GM23338 (cell line): Measurements from ENCODE around the gene ACSF2. TPM values are rescaled to one million over a fixed set of nuclear protein-coding genes. Genes with fewer than 3 reads are reported as not detected.

ENCODE experiments used
- ATAC-seq: fragments of 200-7000 bp; cut with Tn5 transposase; 3 replicates; pipeline ENCODE4 v1.9.1; 2020
- DNase-seq: peaks from one replicate; pipeline ENCODE4 v3.0.0-alpha.2; 2015; ENCODE audit warnings: low spot score
- H2AFZ ChIP-seq: fragments of 200-600 bp; sonication (generic); 2 replicates; pipeline ENCODE4 v1.8.0; 2016; ENCODE audit warnings: antibody characterized with exemption, mild to moderate bottlenecking, moderate library complexity
- H3F3A ChIP-seq: fragments of 200-600 bp; sonication (generic); replicated peaks from 2 replicates; pipeline ENCODE4 v1.8.0; 2017; ENCODE audit warnings: antibody characterized with exemption, mixed run types, low read depth
- H3K27ac ChIP-seq: fragments of 200-600 bp; sonication (generic); 2 replicates; pipeline ENCODE4 v1.6.1; 2016; ENCODE audit warnings: low read depth
- H3K27me3 ChIP-seq: fragments of 200-600 bp; sonication (generic); 2 replicates; pipeline ENCODE4 v1.8.0; 2016; ENCODE audit warnings: mild to moderate bottlenecking, mixed run types, moderate library complexity; ENCODE audit not compliant: insufficient read depth
- H3K36me3 ChIP-seq: fragments of 200-600 bp; sonication (generic); 2 replicates; pipeline ENCODE4 v1.8.0; 2016; ENCODE audit warnings: mild to moderate bottlenecking; ENCODE audit not compliant: insufficient read depth
- H3K4me1 ChIP-seq: fragments of 200-600 bp; sonication (generic); 2 replicates; pipeline ENCODE4 v1.8.0; 2016; ENCODE audit warnings: mild to moderate bottlenecking, moderate library complexity; ENCODE audit not compliant: insufficient read depth
- H3K4me2 ChIP-seq: fragments of 200-600 bp; sonication (generic); 2 replicates; pipeline ENCODE4 v1.7.1; 2017; ENCODE audit warnings: mixed run types
- H3K4me3 ChIP-seq: fragments of 200-600 bp; sonication (generic); 2 replicates; pipeline ENCODE4 v1.6.1; 2016; ENCODE audit warnings: mixed run types
- H3K79me2 ChIP-seq: fragments of 200-600 bp; sonication (generic); replicated peaks from 2 replicates; pipeline ENCODE4 v1.8.0; 2017; ENCODE audit warnings: mild to moderate bottlenecking; ENCODE audit not compliant: insufficient read depth
- H3K9me2 ChIP-seq: fragments of 200-600 bp; sonication (generic); 2 replicates; pipeline ENCODE4 v1.8.0; 2017; ENCODE audit not compliant: insufficient read depth
- H4K20me1 ChIP-seq: fragments of 200-600 bp; sonication (generic); replicated peaks from 2 replicates; pipeline ENCODE4 v1.8.0; 2017; ENCODE audit warnings: mild to moderate bottlenecking; ENCODE audit not compliant: insufficient read depth
- H3K27ac Mint-ChIP-seq: 2 replicates; pipeline ENCODE4 v1.8.0; 2020; ENCODE audit warnings: inconsistent platforms, mild to moderate bottlenecking, moderate library complexity, mixed read lengths
- H3K27me3 Mint-ChIP-seq: 3 replicates; pipeline ENCODE4 v1.8.0; 2022; ENCODE audit warnings: low read depth, mild to moderate bottlenecking, moderate library complexity, mixed read lengths, inconsistent platforms; ENCODE audit not compliant: insufficient read depth, poor library complexity
- H3K36me3 Mint-ChIP-seq: 3 replicates; pipeline ENCODE4 v1.8.0; 2021; ENCODE audit warnings: low read depth, mild to moderate bottlenecking, inconsistent platforms, moderate library complexity, mixed read lengths
- H3K4me1 Mint-ChIP-seq: 3 replicates; pipeline ENCODE4 v1.8.0; 2020; ENCODE audit warnings: mild to moderate bottlenecking, inconsistent platforms, mixed read lengths
- H3K4me3 Mint-ChIP-seq: 3 replicates; pipeline ENCODE4 v1.8.0; 2021; ENCODE audit warnings: moderate library complexity, mild to moderate bottlenecking, inconsistent platforms, mixed read lengths
- H3K9me3 Mint-ChIP-seq: 3 replicates; pipeline ENCODE4 v1.8.0; 2020; ENCODE audit warnings: moderate library complexity, mild to moderate bottlenecking, inconsistent platforms, mixed read lengths
- CREB1 ChIP-seq: fragments of 250-450 bp; sonication (Bioruptor Pico); IDR thresholded peaks from 2 replicates; pipeline ENCODE4 v1.5.0; 2020; ENCODE audit warnings: low read depth, mild to moderate bottlenecking, moderate library complexity
- CTCF ChIP-seq, 2 experiments: fragments of 200-600 bp in 1 of 2; sonication (generic) in 1 of 2; conservative IDR thresholded peaks; 2 replicates each; pipeline versions ENCODE4 v1.5.1 to v1.6.1; 2016 to 2017; ENCODE audit warnings: antibody characterized with exemption in 2 of 2, low read depth in 2 of 2, mild to moderate bottlenecking in 2 of 2, moderate library complexity in 1 of 2
- ETS1 ChIP-seq: IDR thresholded peaks from 2 replicates; pipeline ENCODE4 v1.6.1; 2016; ENCODE audit warnings: antibody characterized with exemption
- EZH2 ChIP-seq: fragments of 200-600 bp; sonication (generic); IDR thresholded peaks from one replicate; pipeline ENCODE4 v1.8.0; 2017; ENCODE audit warnings: antibody characterized with exemption, mild to moderate bottlenecking, low read depth; ENCODE audit not compliant: unreplicated experiment
- EZH2phosphoT487 ChIP-seq: fragments of 200-600 bp; sonication (generic); IDR thresholded peaks from one replicate; pipeline ENCODE4 v1.8.1; 2018; ENCODE audit warnings: antibody characterized with exemption; ENCODE audit not compliant: unreplicated experiment
- POLR2AphosphoS5 ChIP-seq: IDR thresholded peaks from 2 replicates; pipeline ENCODE4 v1.6.1; 2016; ENCODE audit warnings: antibody characterized with exemption, low read depth
- REST ChIP-seq: IDR thresholded peaks from one replicate; pipeline ENCODE4 v1.6.1; 2018; ENCODE audit warnings: antibody characterized with exemption; ENCODE audit not compliant: unreplicated experiment
- ZNF114 ChIP-seq: fragments of 250-450 bp; sonication (Bioruptor Pico); IDR thresholded peaks from 2 replicates; pipeline ENCODE4 v1.5.0; 2020; ENCODE audit warnings: mild to moderate bottlenecking, moderate library complexity
- polyA plus RNA-seq: library from polyadenylated mRNA; unstranded; fragments of >200 nt; fragmentation: Nextera tagmentation; extraction: Ambion mirVana; gene quantifications from 2 replicates; pipeline ENCODE4 v1.2.1, GENCODE V29; 2016
- total RNA-seq: library from RNA; depleted of rRNA; stranded (reverse); fragments of >200 nt; shearing (Covaris generic); gene quantifications from 2 replicates; pipeline ENCODE4 v1.2.3, GENCODE V29; 2014

ACSF2 gene
- total and polyA plus RNA-seq, 2 experiments from 2014 or later = 6.9 to 12.4 TPM

GRCh38 chr17:50514936-50515702 is 89.1 kb downstream of the ACSF2 start:
- H3K36me3 Mint-ChIP-seq = no peaks in the 10 kb centered on the region
- 0 out of 2 replicates have a peak, but pooled peaks cover 2% of the 10 kb centered on the region for H3K9me2 ChIP-seq
- H3K4me1 ChIP-seq = 0 out of 2 replicates have a peak, but pooled peaks cover 3% of the 10 kb centered on the region
- no peak for TF ChIP-seq EZH2phosphoT487
- TF ChIP-seq POLR2AphosphoS5 = no peak
- no peak for TF ChIP-seq ZNF114 (CRISPR knock-in tag)
- no peak for TF ChIP-seq EZH2
- no peak for TF ChIP-seq CREB1 (CRISPR knock-in tag)
- no peak for TF ChIP-seq CTCF (conservative IDR thresholded peaks at IDR 0.05; ENCODE audit: low read depth in 2 of 2)
- no peak for TF ChIP-seq ETS1
- no peak for TF ChIP-seq REST
- no peak overlapping the region for H3K4me3 ChIP-seq
- no peak overlapping the region for H3K27ac ChIP-seq
- H3K27ac Mint-ChIP-seq = no peak overlapping the region; the same call in 1 of the 2 replicates
- DNase-seq (peak; percentile 47), ATAC-seq (peak; percentile 42)
- H3K36me3 ChIP-seq = no peaks in the 10 kb centered on the region
- no peaks in the 10 kb centered on the region; the same call in 2 of the 3 replicates for H3K9me3 Mint-ChIP-seq
- no peaks in the 10 kb centered on the region for H3K79me2 ChIP-seq
- H3K4me1 Mint-ChIP-seq = peaks cover 31% of the 10 kb centered on the region
- H3K4me3 Mint-ChIP-seq = no peak overlapping the region; the same call in 2 of the 3 replicates
- H4K20me1 ChIP-seq = no peaks in the 10 kb centered on the region
- no peaks in the 10 kb centered on the region for H3K27me3 ChIP-seq
- no peaks in the 10 kb centered on the region for H3F3A ChIP-seq
- peaks cover 12% of the 10 kb centered on the region for H3K27me3 Mint-ChIP-seq
- 0 out of 2 replicates have a peak overlapping the region, but pooled peaks have one; percentile 4 for H2AFZ ChIP-seq
- no peak overlapping the region for H3K4me2 ChIP-seq
